Suprapubic skin (tissue), 4 donors: ENCODE measurements around the gene ANKFN1. TPM values are rescaled to one million over a fixed set of nuclear protein-coding genes. Genes with fewer than 3 reads are reported as not detected.

ENCODE experiments used
- DNase-seq, 2 donors: peaks; one replicate each; pipeline ENCODE4 v3.0.0-alpha.2; 2019; ENCODE audit warnings: low spot score in 2 of 2
- H3K27ac ChIP-seq: fragments of 200-600 bp; sonication (generic); one replicate; pipeline ENCODE4 v1.5.1; 2019
- H3K27me3 ChIP-seq: fragments of 200-600 bp; sonication (generic); one replicate; pipeline ENCODE4 v1.5.1; 2019
- H3K36me3 ChIP-seq: fragments of 200-600 bp; sonication (generic); one replicate; pipeline ENCODE4 v1.5.1; 2019
- H3K4me1 ChIP-seq: fragments of 200-600 bp; sonication (generic); one replicate; pipeline ENCODE4 v1.5.1; 2019
- H3K4me3 ChIP-seq: fragments of 200-600 bp; sonication (generic); one replicate; pipeline ENCODE4 v1.5.1; 2019; ENCODE audit warnings: mild to moderate bottlenecking
- H3K9me3 ChIP-seq: fragments of 200-600 bp; sonication (generic); one replicate; pipeline ENCODE4 v1.5.1; 2019
- CTCF ChIP-seq, 2 donors: fragments of 200-600 bp in 1 of 2; fragments of 450-650 bp in 1 of 2; sonication (generic) in 1 of 2; IDR thresholded peaks; one replicate each; pipeline ENCODE4 v1.5.1; 2016 to 2019; ENCODE audit warnings: antibody characterized with exemption in 2 of 2, mild to moderate bottlenecking in 1 of 2, moderate library complexity in 1 of 2
- EP300 ChIP-seq: sonication (generic); formaldehyde crosslinking; IDR thresholded peaks from one replicate; pipeline ENCODE4 v1.6.1; 2017; ENCODE audit warnings: antibody characterized with exemption
- POLR2A ChIP-seq, 2 donors: fragments of 450-650 bp; IDR thresholded peaks; one replicate each; pipeline ENCODE4 v1.6.1; 2017; ENCODE audit warnings: antibody characterized with exemption in 2 of 2, mild to moderate bottlenecking in 2 of 2, moderate library complexity in 2 of 2
- POLR2AphosphoS5 ChIP-seq, 3 donors: sonication (generic); formaldehyde crosslinking; IDR thresholded peaks; one replicate each; pipeline ENCODE4 v1.6.1; 2017; ENCODE audit warnings: antibody characterized with exemption in 3 of 3
- WGBS: methylation state at CpG from one replicate; pipeline ENCODE4 v1.1.5; 2018; 5-methylcytosine and 5-hydroxymethylcytosine counted together
- total RNA-seq, 4 donors: library from RNA; depleted of rRNA; stranded (reverse); fragments of >200 nt; gene quantifications; one replicate each; pipeline ENCODE4 v1.1.0, GENCODE V29; 2016

ANKFN1 gene
- total RNA-seq, 4 donors from 2014 or later: 0.81 to 3.1 (median 1.7) TPM

GRCh38 chr17:56424005-56424404 lies 270.7 kb downstream of the ANKFN1 start:
- H3K27me3 ChIP-seq: no peaks in the 10 kb centered on the region
- no peaks in the 10 kb centered on the region for H3K36me3 ChIP-seq
- H3K4me3 ChIP-seq: no peak overlapping the region
- WGBS: 89% methylated on average over 2 of the region's 2 CpGs
- H3K27ac ChIP-seq: no peak overlapping the region
- no peaks in the 10 kb centered on the region for H3K9me3 ChIP-seq
- DNase-seq: no peak
- TF ChIP-seq EP300: no peak
- TF ChIP-seq POLR2A (IDR thresholded peaks at IDR 0.05): no peak
- no peak for TF ChIP-seq CTCF (IDR thresholded peaks at IDR 0.05)
- no peak for TF ChIP-seq POLR2AphosphoS5 (IDR thresholded peaks at IDR 0.05)
- no peaks in the 10 kb centered on the region for H3K4me1 ChIP-seq

- H3K9me3 ChIP-seq: no peaks in the 10 kb centered on the region
- TF ChIP-seq POLR2AphosphoS5 (IDR thresholded peaks at IDR 0.05) (no peak), EP300 (no peak), POLR2A (IDR thresholded peaks at IDR 0.05) (no peak), CTCF (IDR thresholded peaks at IDR 0.05) (no peak)
- no peak overlapping the region for H3K27ac ChIP-seq
- no peak overlapping the region for H3K4me3 ChIP-seq
- no peaks in the 10 kb centered on the region for H3K36me3 ChIP-seq
- WGBS: 42% methylated on average over 2 of the region's 2 CpGs
- H3K27me3 ChIP-seq: no peaks in the 10 kb centered on the region
- no peak for DNase-seq
- no peaks in the 10 kb centered on the region for H3K4me1 ChIP-seq
Measured at GRCh38 chr17:56424543-56425044, 271.3 kb downstream of the ANKFN1 start.

DNA sequence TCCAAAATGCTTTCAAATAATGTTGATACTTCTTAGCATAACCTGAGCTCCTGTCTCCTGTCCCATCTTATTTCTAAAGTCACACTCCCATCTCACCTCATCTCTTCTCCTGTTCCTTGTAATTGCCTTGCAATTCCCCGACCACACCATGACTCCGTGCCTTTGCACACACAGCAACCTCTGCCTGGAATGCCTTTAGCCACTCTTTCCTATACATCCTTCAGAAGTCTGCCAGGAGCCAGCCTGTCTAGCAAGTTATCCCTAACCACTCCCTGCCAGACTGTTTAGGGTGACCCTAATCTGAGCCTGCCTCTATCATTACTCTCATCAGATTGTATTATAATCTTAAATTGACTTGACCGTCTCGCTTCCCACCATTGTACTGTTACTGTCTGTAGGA lies 272.2 kb downstream of the ANKFN1 start:
- no peaks in the 10 kb centered on the region for H3K27me3 ChIP-seq
- no peaks in the 10 kb centered on the region for H3K36me3 ChIP-seq
- no peak overlapping the region for H3K27ac ChIP-seq
- WGBS: 75% methylated on average over 4 of the region's 4 CpGs
- H3K4me1 ChIP-seq: no peaks in the 10 kb centered on the region
- no peak for TF ChIP-seq EP300
- no peak for TF ChIP-seq CTCF (IDR thresholded peaks at IDR 0.05)
- no peak for TF ChIP-seq POLR2AphosphoS5 (IDR thresholded peaks at IDR 0.05)
- no peak for TF ChIP-seq POLR2A (IDR thresholded peaks at IDR 0.05)
- DNase-seq: no peak
- H3K4me3 ChIP-seq: no peak overlapping the region
- H3K9me3 ChIP-seq: no peaks in the 10 kb centered on the region

- TF ChIP-seq POLR2AphosphoS5 (IDR thresholded peaks at IDR 0.05) (no peak), EP300 (no peak), CTCF (IDR thresholded peaks at IDR 0.05) (no peak), POLR2A (IDR thresholded peaks at IDR 0.05) (no peak)
- no peaks in the 10 kb centered on the region for H3K4me1 ChIP-seq
- WGBS: 95% methylated on average over 2 of the region's 2 CpGs
Measured at GRCh38 chr17:56426901-56427300, 273.6 kb downstream of the ANKFN1 start.

DNA sequence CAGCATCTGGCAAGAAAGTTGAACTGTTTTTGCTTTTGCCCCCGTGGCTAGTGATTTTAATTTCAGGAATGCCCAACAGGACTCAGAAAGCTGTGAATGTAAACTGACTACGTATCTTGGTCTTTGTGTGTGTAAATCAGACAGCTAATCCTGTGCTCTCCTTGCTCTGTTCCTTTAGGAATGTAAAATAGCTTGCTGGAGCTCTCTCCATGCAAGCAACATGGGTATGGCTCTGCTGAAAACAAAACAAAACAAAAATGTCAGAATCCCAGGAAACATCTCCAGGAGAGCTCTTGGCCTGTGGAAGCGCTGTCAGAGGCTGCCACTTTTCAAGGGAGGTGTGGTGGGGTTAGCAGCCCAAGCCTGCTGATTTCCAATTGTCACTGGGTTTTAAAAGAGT lies 278.5 kb downstream of the ANKFN1 start:
- Histone ChIP-seq H3K36me3 (no peaks in the 10 kb centered on the region), H3K9me3 (no peaks in the 10 kb centered on the region), H3K4me3 (no peak overlapping the region), H3K27ac (no peak overlapping the region), H3K4me1 (no peaks in the 10 kb centered on the region), H3K27me3 (no peaks in the 10 kb centered on the region)
- TF ChIP-seq CTCF (IDR thresholded peaks at IDR 0.05) (no peak), EP300 (no peak), POLR2A (IDR thresholded peaks at IDR 0.05) (no peak), POLR2AphosphoS5 (IDR thresholded peaks at IDR 0.05) (no peak)
- no peak for DNase-seq
- 72% methylated on average over 3 of the region's 3 CpGs for WGBS

More at GRCh38 chr17:56426901-56427300, 273.6 kb downstream of the ANKFN1 start:
- Histone ChIP-seq H3K36me3 (no peaks in the 10 kb centered on the region), H3K27me3 (no peaks in the 10 kb centered on the region), H3K27ac (no peak overlapping the region), H3K9me3 (no peaks in the 10 kb centered on the region), H3K4me3 (no peak overlapping the region)
- DNase-seq: no peak
